Measurements from ENCODE around the gene ARHGEF16. TPM values are rescaled to one million over a fixed set of nuclear protein-coding genes. Genes with fewer than 3 reads are reported as not detected.

The ARHGEF16 gene
- total RNA-seq, 4 donors from 2014 or later, result 5.9 to 13.6 (median 8.4) TPM

- DNase-seq (ENCODE audit: low spot score in 2 of 2), result no peak
- Histone ChIP-seq H3K36me3 (no peaks in the 10 kb centered on the region), H3K27me3 (peaks cover 28% of the 10 kb centered on the region), H3K27ac (peak overlapping the region; percentile 39), H3K4me1 (peaks cover 58% of the 10 kb centered on the region), H3K9me3 (no peaks in the 10 kb centered on the region), H3K4me3 (peak overlapping the region; percentile 61)
- WGBS, result 50% methylated on average over 9 of the region's 46 CpGs
- TF ChIP-seq POLR2A (IDR thresholded peaks at IDR 0.05) (no peak), EP300 (IDR thresholded peaks at IDR 0.05) (no peak), CTCF (IDR thresholded peaks at IDR 0.05) (no peak), POLR2AphosphoS5 (IDR thresholded peaks at IDR 0.05) (no peak)
Measured at GRCh38 chr1:3454811-3455618, 550 bp downstream of the ARHGEF16 start.

GRCh38 chr1:3455670-3456448 is 1.4 kb downstream of the ARHGEF16 start:
- no peak for DNase-seq (ENCODE audit: low spot score in 2 of 2)
- H3K27me3 ChIP-seq, result peaks cover 21% of the 10 kb centered on the region
- no peaks in the 10 kb centered on the region for H3K9me3 ChIP-seq
- WGBS, result 85% methylated on average over 17 of the region's 18 CpGs
- H3K36me3 ChIP-seq, result no peaks in the 10 kb centered on the region
- no peak overlapping the region for H3K27ac ChIP-seq
- no peak for TF ChIP-seq POLR2A (IDR thresholded peaks at IDR 0.05)
- TF ChIP-seq POLR2AphosphoS5 (IDR thresholded peaks at IDR 0.05), result no peak
- TF ChIP-seq EP300 (IDR thresholded peaks at IDR 0.05), result no peak
- no peak for TF ChIP-seq CTCF (IDR thresholded peaks at IDR 0.05)
- H3K4me3 ChIP-seq, result no peak overlapping the region
- peaks cover 67% of the 10 kb centered on the region for H3K4me1 ChIP-seq

- WGBS, result 52% methylated on average over 7 of the region's 12 CpGs
- peaks cover 17% of the 10 kb centered on the region for H3K27me3 ChIP-seq
- no peak overlapping the region for H3K4me3 ChIP-seq
- TF ChIP-seq POLR2AphosphoS5 (IDR thresholded peaks at IDR 0.05) (no peak), CTCF (IDR thresholded peaks at IDR 0.05) (no peak), EP300 (IDR thresholded peaks at IDR 0.05) (no peak), POLR2A (IDR thresholded peaks at IDR 0.05) (no peak)
- no peaks in the 10 kb centered on the region for H3K36me3 ChIP-seq
- H3K9me3 ChIP-seq, result no peaks in the 10 kb centered on the region
- no peak for DNase-seq (ENCODE audit: low spot score in 2 of 2)
- H3K4me1 ChIP-seq, result peaks cover 70% of the 10 kb centered on the region
- H3K27ac ChIP-seq, result no peak overlapping the region
Measured at GRCh38 chr1:3456449-3456963, 2.0 kb downstream of the ARHGEF16 start.

GRCh38 chr1:3456964-3457909 is 2.8 kb downstream of the ARHGEF16 start:
- no peaks in the 10 kb centered on the region for H3K36me3 ChIP-seq
- no peaks in the 10 kb centered on the region for H3K9me3 ChIP-seq
- H3K4me1 ChIP-seq, result peaks cover 70% of the 10 kb centered on the region
- no peak overlapping the region for H3K4me3 ChIP-seq
- H3K27ac ChIP-seq, result no peak overlapping the region
- H3K27me3 ChIP-seq, result peaks cover 10% of the 10 kb centered on the region
- no peak for DNase-seq (ENCODE audit: low spot score in 2 of 2)
- WGBS, result 85% methylated on average over 24 of the region's 29 CpGs
- TF ChIP-seq CTCF (IDR thresholded peaks at IDR 0.05), result no peak
- TF ChIP-seq POLR2A (IDR thresholded peaks at IDR 0.05), result no peak
- TF ChIP-seq POLR2AphosphoS5 (IDR thresholded peaks at IDR 0.05), result no peak
- no peak for TF ChIP-seq EP300 (IDR thresholded peaks at IDR 0.05)

Data from suprapubic skin (tissue), 4 donors.